ENCODE measurements around the gene ABCC4.
A peak's percentile ranks its signal among the peaks of the same experiment; 100 is the strongest.
"Not testable (repeated sequence)": the region's sequence is repeated elsewhere in the genome, so short reads cannot be mapped to it uniquely, and the experiment has no call there.

Gene ABCC4

GRCh38 chr13:95191821-95192563, 109.3 kb downstream of the ABCC4 start:
- DNase-seq, result peak; percentile 66

- no peak for DNase-seq
Observed at GRCh38 chr13:95188128-95188527, 113.1 kb downstream of the ABCC4 start.

GRCh38 chr13:95185851-95186250, 115.4 kb downstream of the ABCC4 start:
- DNase-seq, result peak; percentile 36

GRCh38 chr13:95185311-95185710, 115.9 kb downstream of the ABCC4 start:
- no peak for DNase-seq

- DNase-seq, result no peak
Observed at GRCh38 chr13:95184317-95184716, 116.9 kb downstream of the ABCC4 start.

- no peak for DNase-seq
Observed at GRCh38 chr13:95182570-95183265, 118.5 kb downstream of the ABCC4 start.

GRCh38 chr13:95181586-95181985, 119.7 kb downstream of the ABCC4 start:
- no peak for DNase-seq

GRCh38 chr13:95180513-95181245, 120.6 kb downstream of the ABCC4 start:
- DNase-seq, result no peak

- DNase-seq, result no peak
Observed at GRCh38 chr13:95176611-95177259, 124.5 kb downstream of the ABCC4 start.

GRCh38 chr13:95174517-95174916, 126.7 kb downstream of the ABCC4 start:
- DNase-seq, result no peak

- no peak for DNase-seq
Observed at GRCh38 chr13:95168191-95168590, 133.1 kb downstream of the ABCC4 start.

GRCh38 chr13:95167003-95167402, 134.2 kb downstream of the ABCC4 start:
- not testable (repeated sequence) for DNase-seq

GRCh38 chr13:95164830-95165229, 136.4 kb downstream of the ABCC4 start:
- DNase-seq, result no peak

GRCh38 chr13:95160112-95160906, 140.9 kb downstream of the ABCC4 start:
- DNase-seq, result no peak

- DNase-seq, result no peak
Observed at GRCh38 chr13:95159458-95159857, 141.8 kb downstream of the ABCC4 start.

- DNase-seq, result no peak
Observed at GRCh38 chr13:95156208-95156607, 145.0 kb downstream of the ABCC4 start.

- DNase-seq, result no peak
Observed at GRCh38 chr13:95155504-95155903, 145.7 kb downstream of the ABCC4 start.

- DNase-seq, result no peak
Observed at GRCh38 chr13:95155093-95155492, 146.2 kb downstream of the ABCC4 start.

- DNase-seq, result no peak
Observed at GRCh38 chr13:95154413-95154886, 146.8 kb downstream of the ABCC4 start.

- DNase-seq, result no peak
Observed at GRCh38 chr13:95153647-95154412, 147.4 kb downstream of the ABCC4 start.

- DNase-seq, result no peak
Observed at GRCh38 chr13:95151942-95152587, 149.2 kb downstream of the ABCC4 start.

All from activated T-cell treated with anti-CD3 and anti-CD28 coated beads, Interleukin-2, amount 50 U/mL, for 1 hour (primary cell).